Spleen (tissue), 11 donors: ENCODE measurements around the gene GNS. TPM values are rescaled to one million over a fixed set of nuclear protein-coding genes. Genes with fewer than 3 reads are reported as not detected.
"Not testable (repeated sequence)": the region's sequence is repeated elsewhere in the genome, so short reads cannot be mapped to it uniquely, and the experiment has no call there.

Experiments
- DNase-seq: peaks from one replicate; pipeline ENCODE4 v3.0.0-alpha.2; 2020
- H3K27ac ChIP-seq, 8 donors: fragments of 200-600 bp; sonication (generic) in 7 of 8; 1 replicate in 4 of 8; 2 replicates in 4 of 8; pipeline versions ENCODE4 v1.5.0 to v1.8.0; 2016 to 2021; ENCODE audit warnings: inconsistent platforms in 4 of 8, mild to moderate bottlenecking in 4 of 8, moderate library complexity in 1 of 8
- H3K27me3 ChIP-seq, 7 donors: fragments of 200-600 bp; sonication (generic) in 6 of 7; replicated peaks in 1 of 7; 1 replicate in 4 of 7; 2 replicates in 3 of 7; pipeline versions ENCODE4 v1.5.0 to v1.8.0; 2016 to 2021; ENCODE audit warnings: inconsistent platforms in 3 of 7, mild to moderate bottlenecking in 1 of 7
- H3K36me3 ChIP-seq, 6 donors: fragments of 200-600 bp; sonication (generic) in 5 of 6; 1 replicate in 4 of 6; 2 replicates in 2 of 6; pipeline versions ENCODE4 v1.5.0 to v1.8.0; 2016 to 2021; ENCODE audit warnings: inconsistent platforms in 2 of 6
- H3K4me1 ChIP-seq, 6 donors: fragments of 200-600 bp; sonication (generic) in 5 of 6; 1 replicate in 3 of 6; 2 replicates in 3 of 6; pipeline versions ENCODE4 v1.5.0 to v1.8.0; 2016 to 2021; ENCODE audit warnings: inconsistent platforms in 3 of 6
- H3K4me3 ChIP-seq, 8 donors: fragments of 200-600 bp; sonication (generic) in 7 of 8; 1 replicate in 4 of 8; 2 replicates in 4 of 8; pipeline versions ENCODE4 v1.5.0 to v1.8.0; 2016 to 2021; ENCODE audit warnings: inconsistent platforms in 4 of 8, mild to moderate bottlenecking in 4 of 8, moderate library complexity in 2 of 8
- H3K9me3 ChIP-seq, 8 donors: fragments of 200-600 bp; sonication (generic) in 7 of 8; 1 replicate in 4 of 8; 2 replicates in 4 of 8; pipeline versions ENCODE4 v1.5.0 to v1.8.0; 2016 to 2021; ENCODE audit warnings: inconsistent platforms in 4 of 8
- POLR2A ChIP-seq, 3 donors: fragments of 450-650 bp; IDR thresholded peaks; one replicate each; pipeline ENCODE4 v1.5.1; 2017; ENCODE audit warnings: antibody characterized with exemption in 3 of 3, mild to moderate bottlenecking in 1 of 3
- POLR2AphosphoS5 ChIP-seq, 3 donors: sonication (generic); formaldehyde crosslinking; IDR thresholded peaks; one replicate each; pipeline ENCODE4 v1.5.1; 2017; ENCODE audit warnings: antibody characterized with exemption in 3 of 3
- WGBS, 5 donors: extraction: QIAGEN DNeasy Blood & Tissue Kit in 3 of 5; methylation state at CpG; one replicate each; pipeline versions ENCODE4 v1.1.5 to v1.1.7; 2013 to 2018; 5-methylcytosine and 5-hydroxymethylcytosine counted together
- intact Hi-C: fragments of 100-400 bp; cut with DNase I; formaldehyde crosslinking; loops from one replicate; pipeline ENCODE4 v1.15.0; 2023; ENCODE audit warnings: low total_unique reads
- polyA plus RNA-seq, 3 donors: library from polyadenylated mRNA; stranded (reverse); fragments of 200-250 nt; gene quantifications; one replicate each; pipeline ENCODE4 v1.2.1, GENCODE V29; 2013
- total RNA-seq, 7 donors: library from RNA; depleted of rRNA in 3 of 7; stranded (reverse); fragments of >200 nt in 3 of 7; fragmentation: NEBNext Ultra II Directional in 4 of 7; extraction: Animal tissue kit (Norgen Biotek cat#: 25700) in 4 of 7; gene quantifications; one replicate each; pipeline versions ENCODE4 v1.1.0 to v1.2.1, GENCODE V29; 2016 to 2021
- TF ChIP-seq, protein P1 (sequence below), 11 experiments: fragments of 200-600 bp in 7 of 11; fragments of 450-650 bp in 4 of 11; sonication (generic) in 4 of 11; IDR thresholded peaks in 8 of 11; conservative IDR thresholded peaks in 3 of 11; 1 replicate in 7 of 11; 2 replicates in 4 of 11; pipeline versions ENCODE4 v1.4.0 to v1.8.0; 2016 to 2021; ENCODE audit warnings: antibody characterized with exemption in 11 of 11, inconsistent platforms in 4 of 11, mild to moderate bottlenecking in 1 of 11
- donor health status: healthy with polysubstance abuse.
- donor health status: DM: no; HTN: no; CAD: no; lungs with moderate emphysema.
- donor health status: DM: no; HTN: no; CAD: no.
- donor health status: Bipolar disorder and iron deficiency.
- donor health status: healthy.
- donor health status: DM: no; HTN: no; CAD: no.
- donor health status: DM: yes; HTN: yes; CAD: no.

GNS gene
- total and polyA plus RNA-seq, 10 donors = 8.3 to 154 (median 126) TPM

DNA sequence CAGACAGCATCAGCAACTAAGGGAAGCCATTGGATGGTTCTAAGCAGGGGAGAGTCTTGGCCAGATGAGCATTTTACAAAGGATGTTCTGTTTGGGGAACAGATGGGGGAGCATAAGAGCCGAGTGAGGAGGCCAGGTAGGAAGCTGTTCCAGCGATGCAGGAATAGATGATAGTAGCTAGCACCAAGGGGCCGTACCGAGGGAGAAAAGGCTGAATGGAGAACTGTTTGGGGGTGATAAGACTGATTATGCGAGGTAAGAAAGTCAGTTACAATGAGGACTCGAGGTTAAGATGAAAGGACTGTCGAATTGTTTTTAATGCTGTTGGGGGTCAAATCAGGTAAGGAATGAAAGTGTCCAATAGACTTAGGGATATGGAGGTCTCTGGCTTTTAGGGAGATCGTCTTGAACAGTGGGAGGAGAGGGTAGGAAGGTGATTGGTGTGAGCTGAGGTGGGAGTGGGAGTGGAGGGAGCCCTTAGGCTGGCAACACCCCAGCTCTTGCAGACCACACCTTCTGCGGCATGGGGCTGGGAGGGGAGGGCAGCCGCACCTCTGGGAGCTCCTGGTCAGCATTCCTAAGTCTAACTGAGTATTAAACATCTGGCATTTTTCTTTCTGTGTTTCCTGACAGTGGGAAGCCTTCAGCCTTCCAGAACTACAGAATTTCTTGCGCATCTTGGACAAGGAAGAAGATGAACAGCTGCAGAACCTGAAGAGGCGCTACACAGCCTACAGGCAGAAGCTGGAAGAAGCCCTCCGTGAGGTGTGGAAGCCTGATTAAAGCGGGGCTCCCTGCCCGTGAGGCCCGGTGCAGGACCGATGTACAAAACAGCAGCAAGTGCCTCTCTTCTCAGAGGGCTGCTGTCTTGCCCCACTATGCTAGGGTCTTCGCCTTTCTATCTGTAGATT lies 64.8 kb downstream of the GNS start:
- TF ChIP-seq POLR2AphosphoS5 (IDR thresholded peaks at IDR 0.05) (peak in 1 of 3 donors; percentile 24), POLR2A (IDR thresholded peaks at IDR 0.05) (no peak)
- intact Hi-C loops = no loop called here
- peaks cover 4 to 92% (median 43%) of the 10 kb centered on the region in 6 donors for H3K4me1 ChIP-seq
- peak overlapping the region in 4 of 8 donors; percentile 1 to 21 (median 10) for H3K27ac ChIP-seq
- WGBS, 5 donors = 87 to 92% (median 88%) methylated on average over 18 of the region's 18 CpGs
- no peaks in the 10 kb centered on the region for H3K27me3 ChIP-seq
- peaks cover 0 to 98% (median 37%) of the 10 kb centered on the region in 6 donors for H3K36me3 ChIP-seq
- no peak for DNase-seq
- no peak overlapping the region for H3K4me3 ChIP-seq
- no peaks in the 10 kb centered on the region for H3K9me3 ChIP-seq

DNA sequence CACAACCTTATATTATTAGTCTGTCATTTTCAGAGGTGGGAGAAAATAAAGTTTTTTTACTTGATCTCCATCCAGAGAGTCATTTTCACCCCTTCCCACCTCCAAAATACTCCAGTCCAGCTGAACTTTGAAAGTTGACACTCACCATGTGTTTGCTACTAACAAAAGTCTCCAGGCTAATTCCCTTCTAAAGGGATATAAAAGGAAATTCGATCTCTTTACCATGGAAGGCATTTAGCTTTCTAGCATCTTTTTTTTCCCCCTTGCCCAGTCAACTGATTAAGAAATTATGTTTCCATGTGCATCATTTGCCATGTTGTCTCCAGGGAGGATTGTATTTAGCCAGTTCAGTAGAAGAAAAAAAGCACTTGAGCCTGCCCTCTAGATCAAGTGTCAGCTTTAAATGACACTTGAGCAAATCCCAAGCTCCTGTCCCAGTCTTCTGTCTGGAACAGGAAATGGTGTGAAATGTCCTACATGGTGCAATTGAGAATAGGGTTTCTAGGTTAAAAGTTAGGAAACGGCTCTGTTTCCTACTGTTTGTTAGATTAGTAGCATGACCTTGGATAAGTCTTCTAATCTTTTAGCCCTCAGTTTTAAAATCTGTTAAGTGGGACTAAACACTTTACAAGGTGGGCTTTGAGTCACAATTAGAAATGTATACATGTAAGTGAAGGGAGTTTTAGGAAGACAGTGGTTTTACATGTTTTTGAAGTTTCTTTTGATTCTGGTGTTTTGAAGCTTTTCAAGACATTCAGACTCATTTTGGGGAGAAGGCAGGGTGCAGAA lies 67.2 kb downstream of the GNS start:
- H3K4me1 ChIP-seq = peaks cover 5 to 92% (median 42%) of the 10 kb centered on the region in 6 donors
- H3K36me3 ChIP-seq = peaks cover 0 to 98% (median 50%) of the 10 kb centered on the region in 6 donors
- H3K9me3 ChIP-seq = no peaks in the 10 kb centered on the region
- no peak overlapping the region for H3K4me3 ChIP-seq
- H3K27ac ChIP-seq = peak overlapping the region in 6 of 8 donors; percentile 25 to 55 (median 40)
- TF ChIP-seq POLR2AphosphoS5 (IDR thresholded peaks at IDR 0.05) (peak in 1 of 3 donors; percentile 41), POLR2A (IDR thresholded peaks at IDR 0.05) (no peak)
- TF ChIP-seq, protein P1, sequence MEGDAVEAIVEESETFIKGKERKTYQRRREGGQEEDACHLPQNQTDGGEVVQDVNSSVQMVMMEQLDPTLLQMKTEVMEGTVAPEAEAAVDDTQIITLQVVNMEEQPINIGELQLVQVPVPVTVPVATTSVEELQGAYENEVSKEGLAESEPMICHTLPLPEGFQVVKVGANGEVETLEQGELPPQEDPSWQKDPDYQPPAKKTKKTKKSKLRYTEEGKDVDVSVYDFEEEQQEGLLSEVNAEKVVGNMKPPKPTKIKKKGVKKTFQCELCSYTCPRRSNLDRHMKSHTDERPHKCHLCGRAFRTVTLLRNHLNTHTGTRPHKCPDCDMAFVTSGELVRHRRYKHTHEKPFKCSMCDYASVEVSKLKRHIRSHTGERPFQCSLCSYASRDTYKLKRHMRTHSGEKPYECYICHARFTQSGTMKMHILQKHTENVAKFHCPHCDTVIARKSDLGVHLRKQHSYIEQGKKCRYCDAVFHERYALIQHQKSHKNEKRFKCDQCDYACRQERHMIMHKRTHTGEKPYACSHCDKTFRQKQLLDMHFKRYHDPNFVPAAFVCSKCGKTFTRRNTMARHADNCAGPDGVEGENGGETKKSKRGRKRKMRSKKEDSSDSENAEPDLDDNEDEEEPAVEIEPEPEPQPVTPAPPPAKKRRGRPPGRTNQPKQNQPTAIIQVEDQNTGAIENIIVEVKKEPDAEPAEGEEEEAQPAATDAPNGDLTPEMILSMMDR (IDR thresholded peaks at IDR 0.05 in 8 of 11, conservative IDR thresholded peaks at IDR 0.05 in 3 of 11) = no peak
- H3K27me3 ChIP-seq = no peaks in the 10 kb centered on the region
- intact Hi-C loops = no loop called here
- 50 to 73% (median 61%) methylated on average over 2 of the region's 2 CpGs for WGBS, 5 donors
- no peak for DNase-seq

DNA sequence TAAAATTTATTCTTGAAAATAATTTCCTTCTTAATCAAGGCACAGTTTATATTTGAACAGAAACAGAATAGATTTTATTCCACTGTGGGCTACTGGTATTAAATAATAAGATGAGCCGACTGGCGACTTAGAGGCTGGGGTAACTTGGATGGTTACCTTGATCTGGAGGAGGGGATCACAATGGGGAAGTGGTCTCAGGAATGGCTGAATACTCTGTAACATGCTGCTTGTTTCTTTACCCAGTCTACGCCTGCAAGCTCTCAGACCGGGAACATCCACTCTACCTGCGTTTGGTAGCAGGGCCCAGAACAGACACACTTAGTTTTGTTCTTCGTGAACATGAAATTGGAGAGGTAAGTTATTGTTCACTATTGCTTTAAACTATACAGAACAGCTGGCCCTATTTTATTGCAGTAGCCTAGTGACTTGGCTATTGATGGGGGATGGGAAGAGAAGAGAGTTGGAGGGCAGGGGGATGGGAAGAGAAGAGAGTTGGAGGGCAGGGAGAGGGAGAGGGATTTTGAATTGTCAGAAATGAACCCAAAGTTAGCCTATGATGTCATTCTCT lies 67.9 kb downstream of the GNS start:
- peaks cover 0 to 98% (median 57%) of the 10 kb centered on the region in 6 donors for H3K36me3 ChIP-seq
- no peaks in the 10 kb centered on the region for H3K9me3 ChIP-seq
- peaks cover 5 to 92% (median 38%) of the 10 kb centered on the region in 6 donors for H3K4me1 ChIP-seq
- no peak overlapping the region for H3K4me3 ChIP-seq
- TF ChIP-seq POLR2A (IDR thresholded peaks at IDR 0.05) = no peak
- TF ChIP-seq POLR2AphosphoS5 (IDR thresholded peaks at IDR 0.05) = no peak
- TF ChIP-seq, protein P1 (IDR thresholded peaks at IDR 0.05 in 8 of 11, conservative IDR thresholded peaks at IDR 0.05 in 3 of 11) = no peak
- H3K27ac ChIP-seq = peak overlapping the region in 4 of 8 donors; percentile 25 to 55 (median 42)
- intact Hi-C loops = no loop called here
- WGBS, 5 donors = 89 to 98% (median 97%) methylated on average over 6 of the region's 6 CpGs
- DNase-seq = no peak
- no peaks in the 10 kb centered on the region for H3K27me3 ChIP-seq

DNA sequence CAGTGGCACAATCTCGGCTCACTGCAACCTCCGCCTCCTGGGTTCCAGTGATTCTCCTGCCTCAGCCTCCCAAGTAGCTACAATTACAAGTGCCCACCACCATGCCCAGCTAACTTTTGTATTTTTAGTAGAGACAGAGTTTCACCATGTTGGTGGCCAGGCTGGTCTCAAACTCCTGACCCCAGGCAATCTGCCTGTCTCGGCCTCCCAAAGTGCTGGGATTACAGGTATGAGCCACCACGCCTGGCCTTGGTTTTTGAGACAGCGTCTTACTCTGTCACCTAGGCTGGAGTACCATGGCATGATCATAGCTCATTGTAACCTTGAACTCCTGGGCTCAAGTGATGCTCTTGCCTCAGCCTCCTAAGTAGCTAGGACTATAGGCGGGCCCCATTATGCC lies 69.0 kb downstream of the GNS start:
- H3K36me3 ChIP-seq = peaks cover 0 to 98% (median 63%) of the 10 kb centered on the region in 6 donors

More for the DNA sequence above, 69.0 kb downstream of the GNS start:
- H3K27ac ChIP-seq, H3K27me3 ChIP-seq, DNase-seq, H3K4me3 ChIP-seq, H3K9me3 ChIP-seq, intact Hi-C loops: not testable (repeated sequence)
- WGBS, 5 donors = 86 to 100% (median 99%) methylated on average over 6 of the region's 6 CpGs
- peaks cover 5 to 92% (median 36%) of the 10 kb centered on the region in 6 donors for H3K4me1 ChIP-seq
